ENCODE measurements around the gene RNGTT.
A peak's percentile ranks its signal among the peaks of the same experiment; 100 is the strongest.
"Not testable (repeated sequence)": the region's sequence is repeated elsewhere in the genome, so short reads cannot be mapped to it uniquely, and the experiment has no call there.

RNGTT gene

GRCh38 chr6:88908598-88909548 lies 54.5 kb downstream of the RNGTT start:
- DNase-seq = no peak

GRCh38 chr6:88907148-88907547 lies 56.3 kb downstream of the RNGTT start:
- not testable (repeated sequence) for DNase-seq

- no peak for DNase-seq
Observed at GRCh38 chr6:88899569-88900316, 63.7 kb downstream of the RNGTT start.

- no peak for DNase-seq
Observed at GRCh38 chr6:88895911-88896310, 67.5 kb downstream of the RNGTT start.

GRCh38 chr6:88890860-88891845 lies 72.3 kb downstream of the RNGTT start:
- DNase-seq = no peak

GRCh38 chr6:88890394-88890793 lies 73.0 kb downstream of the RNGTT start:
- DNase-seq = no peak

GRCh38 chr6:88884361-88884760 lies 79.1 kb downstream of the RNGTT start:
- no peak for DNase-seq

- no peak for DNase-seq
Observed at GRCh38 chr6:88882536-88882935, 80.9 kb downstream of the RNGTT start.

GRCh38 chr6:88881451-88881850 lies 82.0 kb downstream of the RNGTT start:
- no peak for DNase-seq

- DNase-seq = no peak
Observed at GRCh38 chr6:88880021-88880420, 83.4 kb downstream of the RNGTT start.

- no peak for DNase-seq
Observed at GRCh38 chr6:88877893-88878292, 85.5 kb downstream of the RNGTT start.

- no peak for DNase-seq
Observed at GRCh38 chr6:88872962-88873361, 90.5 kb downstream of the RNGTT start.

- no peak for DNase-seq
Observed at GRCh38 chr6:88871498-88871897, 91.9 kb downstream of the RNGTT start.

GRCh38 chr6:88870717-88871330 lies 92.6 kb downstream of the RNGTT start:
- DNase-seq = peak in 4 of 5 donors; percentile 8 to 49 (median 26)

GRCh38 chr6:88869263-88870020 lies 94.0 kb downstream of the RNGTT start:
- no peak for DNase-seq

GRCh38 chr6:88867841-88868731 lies 95.3 kb downstream of the RNGTT start:
- no peak for DNase-seq

- DNase-seq = no peak
Observed at GRCh38 chr6:88866856-88867255, 96.6 kb downstream of the RNGTT start.

- peak in 1 of 5 donors; percentile 45 for DNase-seq
Observed at GRCh38 chr6:88865275-88865674, 98.1 kb downstream of the RNGTT start.

- peak in 1 of 5 donors; percentile 29 for DNase-seq
Observed at GRCh38 chr6:88864359-88865054, 98.9 kb downstream of the RNGTT start.

GRCh38 chr6:88860310-88860709 lies 103.1 kb downstream of the RNGTT start:
- DNase-seq = no peak

Data from T-helper 1 cell (primary cell).